SJCRH30 (cell line): ENCODE data around the gene ANKRD6. TPM values are rescaled to one million over a fixed set of nuclear protein-coding genes. Genes with fewer than 3 reads are reported as not detected.
A peak's percentile ranks its signal among the peaks of the same experiment; 100 is the strongest.

Source experiments
- DNase-seq, 2 experiments: peaks; one replicate each; pipeline ENCODE4 v3.0.0-alpha.2; 2015 to 2020
- H3K27ac ChIP-seq: fragments of 250-450 bp; sonication (Bioruptor Pico); 2 replicates; pipeline ENCODE4 v1.5.1; 2020; ENCODE audit warnings: mild to moderate bottlenecking, moderate library complexity
- H3K27me3 ChIP-seq: fragments of 250-450 bp; sonication (Bioruptor Pico); 2 replicates; pipeline ENCODE4 v1.5.1; 2020; ENCODE audit warnings: mild to moderate bottlenecking, moderate library complexity
- H3K36me3 ChIP-seq: fragments of 250-450 bp; sonication (Bioruptor Pico); 2 replicates; pipeline ENCODE4 v1.5.1; 2020; ENCODE audit warnings: mild to moderate bottlenecking, moderate library complexity
- H3K4me1 ChIP-seq: fragments of 250-450 bp; sonication (Bioruptor Pico); 2 replicates; pipeline ENCODE4 v1.5.1; 2020; ENCODE audit warnings: mild to moderate bottlenecking, moderate library complexity
- H3K4me3 ChIP-seq: fragments of 250-450 bp; sonication (Bioruptor Pico); 2 replicates; pipeline ENCODE4 v1.5.1; 2020; ENCODE audit warnings: mild to moderate bottlenecking, moderate library complexity
- H3K9me3 ChIP-seq: fragments of 250-450 bp; sonication (Bioruptor Pico); replicated peaks from 2 replicates; pipeline ENCODE4 v1.5.1; 2020; ENCODE audit warnings: mild to moderate bottlenecking, moderate library complexity
- total RNA-seq: library from RNA; depleted of rRNA; stranded (reverse); fragments of >200 nt; shearing (Covaris generic); gene quantifications from 2 replicates; pipeline ENCODE4 v1.2.3, GENCODE V29; 2014

ANKRD6 gene
- total RNA-seq, 1 experiment from 2014 or later = 0.73 TPM

GRCh38 chr6:89566008-89566800 lies 133.3 kb downstream of the ANKRD6 start:
- H3K4me1 ChIP-seq = no peaks in the 10 kb centered on the region
- no peaks in the 10 kb centered on the region for H3K9me3 ChIP-seq
- no peak overlapping the region for H3K4me3 ChIP-seq
- H3K36me3 ChIP-seq = no peaks in the 10 kb centered on the region
- no peaks in the 10 kb centered on the region for H3K27me3 ChIP-seq
- DNase-seq = no peak
- no peak overlapping the region for H3K27ac ChIP-seq

DNA sequence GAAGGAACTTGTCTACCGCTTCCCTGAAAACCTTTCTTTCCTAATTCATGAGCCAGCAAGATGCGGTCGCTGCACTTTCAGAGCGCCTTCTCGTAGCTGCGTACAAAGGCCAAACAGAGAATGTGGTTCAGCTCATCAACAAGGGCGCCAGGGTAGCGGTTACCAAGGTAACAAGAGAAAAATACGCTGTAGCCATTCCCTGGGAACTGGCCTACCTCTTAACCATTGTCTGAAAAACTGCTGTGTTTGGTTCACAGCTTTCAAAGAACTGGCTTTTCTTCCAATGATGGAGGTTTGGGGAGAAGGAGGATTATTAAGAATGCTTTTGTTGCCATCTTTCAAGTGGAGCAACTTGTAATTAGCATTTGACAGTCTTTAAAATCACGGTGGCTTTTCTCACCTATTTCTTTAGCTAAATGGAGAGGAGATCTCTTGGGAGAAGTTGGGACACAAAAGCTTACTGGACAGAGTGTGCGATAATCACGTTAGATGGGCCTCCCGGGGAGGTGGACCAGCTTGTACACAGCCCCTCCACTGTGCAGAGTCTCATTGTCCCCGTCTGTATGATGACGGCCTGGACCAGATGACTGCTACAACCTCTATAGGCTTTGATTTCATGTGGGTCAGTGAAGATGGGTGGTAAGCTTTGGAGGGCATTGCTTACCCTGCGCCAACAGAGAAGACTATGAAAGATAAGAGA lies 134.1 kb downstream of the ANKRD6 start:
- no peak for DNase-seq
- Histone ChIP-seq H3K4me3 (no peak overlapping the region), H3K27ac (no peak overlapping the region), H3K9me3 (no peaks in the 10 kb centered on the region), H3K27me3 (no peaks in the 10 kb centered on the region), H3K36me3 (no peaks in the 10 kb centered on the region), H3K4me1 (no peaks in the 10 kb centered on the region)

DNA sequence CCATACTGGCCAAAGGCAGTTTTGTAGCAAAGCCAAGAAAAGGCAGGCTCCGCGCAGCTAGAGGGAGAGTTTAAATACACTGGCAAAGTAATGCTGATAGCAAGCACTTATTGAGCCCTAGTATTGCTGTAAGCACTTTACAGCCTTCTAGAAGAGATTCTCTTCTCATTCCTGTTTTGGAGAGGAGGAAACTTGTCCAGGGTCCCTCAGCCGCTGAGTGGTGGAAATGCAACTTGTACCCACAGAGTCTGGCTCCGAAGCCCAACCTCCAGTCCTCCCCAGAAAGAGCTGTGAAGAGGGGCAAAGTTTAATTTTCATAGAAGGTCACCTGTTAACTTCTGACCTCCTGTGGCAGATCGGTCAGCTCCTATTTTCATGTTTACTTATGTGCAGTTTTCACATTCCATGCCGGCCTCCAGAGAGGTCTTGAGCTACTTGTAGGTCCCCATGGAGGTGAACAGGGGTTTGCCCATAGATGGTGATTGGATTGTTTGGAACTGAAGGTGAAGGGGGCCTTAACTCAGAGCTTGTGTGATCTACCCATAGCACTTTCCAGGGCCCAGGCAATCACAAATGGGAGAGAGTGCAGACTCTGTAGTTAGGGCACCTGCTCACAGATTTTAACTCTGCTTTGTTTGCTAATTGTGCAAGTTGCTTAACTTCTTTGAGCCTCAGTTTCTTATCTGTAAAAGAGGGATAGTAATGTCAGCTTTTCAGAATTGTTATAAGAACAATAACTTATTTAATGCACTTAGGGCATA lies 134.9 kb downstream of the ANKRD6 start:
- no peak for DNase-seq
- H3K27ac ChIP-seq = no peak overlapping the region
- no peaks in the 10 kb centered on the region for H3K36me3 ChIP-seq
- no peaks in the 10 kb centered on the region for H3K27me3 ChIP-seq
- H3K9me3 ChIP-seq = no peaks in the 10 kb centered on the region
- no peaks in the 10 kb centered on the region for H3K4me1 ChIP-seq
- H3K4me3 ChIP-seq = no peak overlapping the region

DNA sequence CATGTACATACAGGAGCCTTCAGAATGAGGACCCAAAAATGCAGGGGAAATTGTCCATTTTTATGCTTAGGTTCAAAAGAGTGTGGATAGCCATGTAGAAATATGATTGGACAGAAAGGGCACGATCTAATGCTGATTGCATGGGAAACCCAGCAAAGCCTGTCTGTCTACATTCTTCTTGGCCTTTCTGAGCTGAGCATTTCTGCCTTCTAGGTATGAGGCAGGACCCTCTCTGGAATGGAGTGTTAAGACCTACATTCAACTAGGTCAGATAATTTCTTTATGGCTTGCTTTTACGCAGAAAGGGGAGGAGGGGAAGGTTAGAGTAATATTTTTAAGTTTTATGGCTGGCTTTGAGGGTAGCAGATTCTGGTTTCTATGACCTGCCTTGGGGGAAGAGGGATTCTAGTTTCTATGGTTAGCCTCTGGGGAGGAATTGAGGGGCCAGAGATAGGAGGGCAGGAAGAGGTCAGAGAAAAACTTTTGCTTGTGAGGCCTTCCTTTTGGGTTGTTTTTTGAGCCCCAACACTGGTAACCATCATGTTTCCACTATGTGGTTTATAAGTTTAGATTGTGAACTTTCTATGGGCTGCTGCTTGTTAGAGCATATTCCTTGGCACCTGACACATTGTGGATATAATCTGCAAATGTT lies 142.1 kb downstream of the ANKRD6 start:
- Histone ChIP-seq H3K9me3 (no peaks in the 10 kb centered on the region), H3K27ac (no peak overlapping the region), H3K4me3 (no peak overlapping the region), H3K36me3 (no peaks in the 10 kb centered on the region), H3K27me3 (no peaks in the 10 kb centered on the region), H3K4me1 (no peaks in the 10 kb centered on the region)
- DNase-seq = no peak

- H3K9me3 ChIP-seq = no peaks in the 10 kb centered on the region
- H3K36me3 ChIP-seq = no peaks in the 10 kb centered on the region
- no peak overlapping the region for H3K4me3 ChIP-seq
- H3K27ac ChIP-seq = no peak overlapping the region
- H3K27me3 ChIP-seq = no peaks in the 10 kb centered on the region
- DNase-seq = no peak
- H3K4me1 ChIP-seq = no peaks in the 10 kb centered on the region
Measured at GRCh38 chr6:89575562-89575960, 142.6 kb downstream of the ANKRD6 start.

GRCh38 chr6:89580997-89581666 lies 148.2 kb downstream of the ANKRD6 start:
- no peak for DNase-seq
- Histone ChIP-seq H3K4me3 (no peak overlapping the region), H3K9me3 (no peaks in the 10 kb centered on the region), H3K36me3 (no peaks in the 10 kb centered on the region), H3K4me1 (no peaks in the 10 kb centered on the region), H3K27me3 (no peaks in the 10 kb centered on the region), H3K27ac (no peak overlapping the region)

DNA sequence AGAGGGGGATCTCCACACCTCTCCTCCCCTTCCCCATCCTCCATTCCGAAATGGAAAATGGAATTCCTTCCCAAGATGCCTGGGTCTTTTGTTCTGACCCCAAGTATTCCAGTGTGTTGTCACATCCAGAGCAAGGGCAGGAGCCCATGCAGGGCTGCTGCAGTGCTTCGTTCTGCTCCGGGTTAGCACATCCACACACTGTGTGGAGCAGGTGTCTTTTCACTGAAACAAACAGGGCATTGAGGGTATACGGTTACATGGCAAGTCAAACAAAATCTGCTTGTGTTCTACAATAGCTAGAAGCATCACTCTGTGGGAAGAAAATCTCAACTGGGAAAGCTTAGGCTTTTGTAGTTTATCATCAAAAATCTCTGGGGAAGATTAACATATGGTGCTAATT lies 148.7 kb downstream of the ANKRD6 start:
- Histone ChIP-seq H3K27me3 (no peaks in the 10 kb centered on the region), H3K27ac (no peak overlapping the region), H3K4me3 (no peak overlapping the region), H3K36me3 (no peaks in the 10 kb centered on the region), H3K9me3 (no peaks in the 10 kb centered on the region), H3K4me1 (no peaks in the 10 kb centered on the region)
- DNase-seq = peak in 1 of 2 experiments; percentile 10

DNA sequence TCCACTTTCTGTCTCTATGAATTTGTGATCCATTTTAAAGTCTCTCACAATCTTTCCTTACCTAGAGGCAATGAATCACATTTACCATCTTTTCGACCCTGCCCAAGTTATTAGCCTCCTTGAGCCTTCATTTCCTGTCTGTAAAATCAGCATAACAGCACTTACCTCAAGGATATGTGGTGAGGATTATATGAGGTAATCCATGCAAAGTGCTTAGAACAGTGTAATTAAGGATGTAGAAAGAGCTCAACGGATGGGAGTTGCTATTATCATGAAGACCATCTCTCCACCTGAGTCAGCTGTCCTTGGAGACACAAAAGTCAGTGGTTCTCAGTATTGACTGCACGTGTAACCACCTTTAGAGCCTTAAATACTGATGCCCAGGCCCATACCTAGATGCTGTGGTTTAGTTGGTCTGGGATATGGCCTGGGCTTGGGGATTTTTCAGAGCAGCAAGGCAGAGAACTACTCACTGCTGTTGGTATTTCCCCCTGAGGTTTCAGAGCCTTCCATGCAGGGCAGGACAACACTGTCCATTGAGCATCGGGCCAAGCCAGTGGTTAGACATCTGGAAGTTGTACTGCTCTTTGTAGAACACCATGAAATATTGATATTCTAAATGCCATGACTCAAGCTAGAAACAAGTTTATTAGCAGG lies 149.8 kb downstream of the ANKRD6 start:
- Histone ChIP-seq H3K9me3 (no peaks in the 10 kb centered on the region), H3K27me3 (no peaks in the 10 kb centered on the region), H3K27ac (no peak overlapping the region), H3K36me3 (no peaks in the 10 kb centered on the region), H3K4me1 (no peaks in the 10 kb centered on the region), H3K4me3 (no peak overlapping the region)
- DNase-seq = no peak

DNA sequence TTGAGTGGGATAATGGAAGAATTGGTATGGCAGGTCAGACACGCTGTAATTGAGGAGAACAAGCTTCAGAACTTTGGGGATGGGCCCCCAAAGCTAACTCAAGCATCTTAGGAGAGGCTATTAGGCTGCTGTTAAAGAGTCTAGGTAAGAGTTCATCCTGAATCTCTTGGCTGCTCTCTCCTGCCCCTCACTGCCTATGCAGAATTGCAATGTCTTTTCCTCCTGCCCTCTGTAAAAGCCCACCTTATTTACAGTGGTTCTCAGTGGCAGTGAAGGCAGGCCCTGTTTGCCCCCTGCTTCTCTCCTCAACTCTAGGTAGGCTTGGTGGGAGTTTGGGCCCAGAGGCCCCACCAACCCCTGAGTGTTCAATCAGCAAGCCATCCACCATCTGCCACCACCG lies 150.6 kb downstream of the ANKRD6 start:
- Histone ChIP-seq H3K4me1 (no peaks in the 10 kb centered on the region), H3K36me3 (no peaks in the 10 kb centered on the region), H3K4me3 (no peak overlapping the region), H3K27me3 (no peaks in the 10 kb centered on the region), H3K27ac (no peak overlapping the region), H3K9me3 (no peaks in the 10 kb centered on the region)
- DNase-seq = no peak

- DNase-seq = no peak
- H3K36me3 ChIP-seq = no peaks in the 10 kb centered on the region
- no peak overlapping the region for H3K27ac ChIP-seq
- no peaks in the 10 kb centered on the region for H3K4me1 ChIP-seq
- no peak overlapping the region for H3K4me3 ChIP-seq
- H3K9me3 ChIP-seq = no peaks in the 10 kb centered on the region
- H3K27me3 ChIP-seq = no peaks in the 10 kb centered on the region
Measured at GRCh38 chr6:89584539-89584938, 151.6 kb downstream of the ANKRD6 start.

DNA sequence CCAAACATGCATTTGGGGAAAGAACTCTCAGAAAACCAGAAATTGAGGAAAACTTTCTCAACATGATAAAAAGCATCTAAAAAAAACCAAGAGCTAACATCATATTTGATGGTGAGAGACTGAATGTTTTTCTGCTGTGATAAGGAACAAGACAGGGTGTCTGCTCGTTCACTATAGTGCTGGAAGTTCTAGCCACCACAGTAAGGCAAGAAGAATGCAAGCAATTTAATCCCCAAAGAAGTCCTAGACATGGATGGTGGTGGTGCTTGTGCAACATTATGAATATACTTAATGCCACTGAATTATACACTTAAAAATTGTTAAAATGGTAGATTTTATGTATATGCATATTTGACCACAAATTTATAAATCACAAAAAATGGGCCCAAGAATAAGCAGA lies 152.2 kb downstream of the ANKRD6 start:
- Histone ChIP-seq H3K4me1 (no peaks in the 10 kb centered on the region), H3K36me3 (no peaks in the 10 kb centered on the region), H3K27me3 (no peaks in the 10 kb centered on the region), H3K9me3 (no peaks in the 10 kb centered on the region), H3K27ac (no peak overlapping the region), H3K4me3 (no peak overlapping the region)
- DNase-seq = no peak

- Histone ChIP-seq H3K4me1 (no peaks in the 10 kb centered on the region), H3K27me3 (no peaks in the 10 kb centered on the region), H3K36me3 (no peaks in the 10 kb centered on the region), H3K4me3 (no peak overlapping the region), H3K27ac (no peak overlapping the region), H3K9me3 (no peaks in the 10 kb centered on the region)
- no peak for DNase-seq
Measured at GRCh38 chr6:89589297-89590025, 156.5 kb downstream of the ANKRD6 start.

DNA sequence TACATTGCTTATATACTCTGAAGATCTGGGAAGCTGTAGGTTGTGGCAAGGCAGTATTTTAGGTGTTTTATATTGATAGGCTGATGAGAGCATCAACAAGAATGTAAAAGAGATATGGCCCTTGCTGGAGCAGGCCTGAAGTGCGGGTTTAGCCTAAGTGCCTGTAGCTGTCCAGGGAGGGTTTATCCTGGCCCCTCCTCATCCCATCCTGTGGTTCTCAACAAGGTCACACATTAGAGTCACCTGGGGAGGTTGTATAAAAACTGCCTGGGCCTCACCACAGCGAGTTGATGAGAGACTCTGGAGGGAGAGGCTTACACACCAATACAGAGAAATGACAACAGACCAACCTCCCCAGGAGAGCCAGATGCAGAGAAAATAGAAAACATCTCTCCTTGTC lies 157.2 kb downstream of the ANKRD6 start:
- H3K9me3 ChIP-seq = no peaks in the 10 kb centered on the region
- no peak for DNase-seq
- no peak overlapping the region for H3K27ac ChIP-seq
- no peaks in the 10 kb centered on the region for H3K4me1 ChIP-seq
- no peaks in the 10 kb centered on the region for H3K27me3 ChIP-seq
- H3K4me3 ChIP-seq = no peak overlapping the region
- H3K36me3 ChIP-seq = no peaks in the 10 kb centered on the region
